Neural progenitor cell (in vitro differentiated cells): ENCODE results near the gene PCTP.

Source experiments
- CTCF ChIP-seq: fragments of 200-600 bp; sonication (generic); IDR thresholded peaks from 2 replicates; pipeline ENCODE4 v1.5.1; 2017; ENCODE audit warnings: antibody characterized with exemption, mild to moderate bottlenecking
- EZH2 ChIP-seq: fragments of 200-600 bp; sonication (generic); IDR thresholded peaks from 2 replicates; pipeline ENCODE4 v1.6.1; 2017; ENCODE audit warnings: antibody characterized with exemption, mild to moderate bottlenecking, moderate library complexity
- EZH2phosphoT487 ChIP-seq: fragments of 200-600 bp; sonication (generic); IDR thresholded peaks from 2 replicates; pipeline ENCODE4 v1.6.1; 2017; ENCODE audit warnings: antibody characterized with exemption

- no peak for TF ChIP-seq CTCF
- no peak for TF ChIP-seq EZH2
- TF ChIP-seq EZH2phosphoT487: no peak
These were observed 14.6 kb downstream of the PCTP start for GRCh38 chr17:55765472-55765871.
